Kidney tubule cell (primary cell): ENCODE measurements around the gene DIPK1C.

Source experiments
- DNase-seq: peaks from one replicate; pipeline ENCODE4 v3.0.0-alpha.2; 2018; ENCODE audit warnings: low spot score

The DIPK1C gene

DNA sequence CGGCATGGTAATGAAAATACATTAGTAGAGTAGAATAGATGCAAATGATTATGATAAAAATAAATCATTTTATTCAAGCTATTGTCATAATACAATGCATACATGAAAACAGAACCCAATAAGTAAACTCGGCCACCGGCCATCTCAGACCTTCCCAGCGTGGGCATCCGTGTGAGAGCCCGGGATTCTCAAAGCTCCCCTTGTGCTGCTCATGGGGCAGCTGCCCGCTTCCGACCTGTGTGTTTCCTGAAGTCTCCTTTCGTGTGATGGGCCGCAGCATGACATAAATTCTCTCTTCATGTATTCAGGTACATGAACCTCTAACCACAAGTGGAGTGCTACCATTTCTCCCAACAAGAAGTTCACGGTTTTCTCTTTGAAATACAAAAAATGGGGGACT lies 25.6 kb upstream of the DIPK1C start:
- no peak for DNase-seq

DNA sequence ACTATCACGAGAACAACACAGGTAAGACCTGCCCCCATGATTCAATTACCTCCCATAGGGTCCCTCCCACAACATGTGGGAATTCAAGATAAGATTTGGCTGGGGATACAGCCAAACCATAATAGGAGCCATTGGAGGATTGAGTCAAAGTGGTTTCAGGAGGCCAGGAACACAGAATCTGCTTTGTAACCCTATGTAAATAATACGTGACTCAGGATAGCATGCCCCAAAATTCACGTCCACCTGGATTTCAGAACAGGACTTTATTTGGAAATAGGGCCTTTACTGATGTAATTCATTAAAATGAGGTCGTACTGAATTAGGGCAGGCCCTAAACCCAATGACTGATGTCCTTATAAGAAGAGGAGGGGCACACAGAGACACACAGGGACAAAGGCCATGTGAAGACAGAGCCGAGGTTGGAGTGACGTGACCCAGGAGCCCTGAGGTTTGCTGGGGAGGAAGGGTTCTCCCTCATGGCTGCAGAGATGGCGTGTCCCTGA lies 23.1 kb upstream of the DIPK1C start:
- no peak for DNase-seq

DNA sequence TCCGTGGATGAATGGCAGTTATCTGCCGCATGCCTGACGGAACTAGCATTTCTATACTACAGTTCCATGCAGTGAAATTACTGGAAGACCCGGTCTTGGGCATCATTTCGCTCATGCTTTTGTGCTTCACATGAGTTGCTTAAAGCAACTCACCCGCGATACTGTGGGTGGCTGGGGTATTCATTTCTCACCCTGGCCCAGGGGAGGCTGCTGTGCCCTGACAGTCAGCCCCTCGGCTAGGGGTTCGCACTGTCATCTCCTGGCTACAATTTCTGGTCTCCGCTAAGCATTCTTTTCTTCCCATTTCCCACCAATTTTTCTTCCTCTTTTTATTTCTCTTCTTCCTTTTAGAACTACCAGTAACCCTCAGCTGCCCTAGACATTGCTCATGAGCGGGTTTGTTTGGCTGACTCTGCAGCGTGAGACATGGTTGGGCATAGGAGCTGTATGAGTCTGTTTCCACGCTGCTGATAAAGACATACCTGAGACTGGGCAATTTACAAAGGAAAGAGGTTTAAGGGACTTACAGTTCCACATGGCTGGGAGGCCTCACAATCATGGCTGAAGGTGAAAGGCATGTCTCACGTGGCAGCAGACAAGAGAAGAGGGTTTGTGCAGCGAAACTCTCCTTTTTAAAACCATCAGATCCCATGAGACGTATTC lies 22.5 kb upstream of the DIPK1C start:
- DNase-seq, result no peak

DNA sequence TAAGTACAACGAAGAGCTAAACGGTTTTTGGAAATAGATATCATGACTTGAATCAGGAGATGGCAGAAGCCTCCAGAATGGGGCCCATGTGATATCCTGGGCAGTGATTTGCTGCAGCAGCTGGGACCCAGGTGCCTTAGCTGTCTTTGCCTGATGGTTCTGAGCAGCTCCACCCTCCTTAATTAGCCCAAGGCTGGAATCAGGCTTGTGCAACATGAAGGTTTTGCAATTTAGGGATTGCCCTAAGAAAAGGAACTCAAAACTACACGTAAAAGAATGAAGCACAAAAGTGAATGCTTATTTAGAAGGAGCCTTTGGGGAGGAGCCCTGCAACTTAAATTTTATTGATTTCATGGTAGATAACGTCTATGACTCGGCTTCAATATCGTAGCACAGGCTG lies 21.8 kb upstream of the DIPK1C start:
- no peak for DNase-seq

DNA sequence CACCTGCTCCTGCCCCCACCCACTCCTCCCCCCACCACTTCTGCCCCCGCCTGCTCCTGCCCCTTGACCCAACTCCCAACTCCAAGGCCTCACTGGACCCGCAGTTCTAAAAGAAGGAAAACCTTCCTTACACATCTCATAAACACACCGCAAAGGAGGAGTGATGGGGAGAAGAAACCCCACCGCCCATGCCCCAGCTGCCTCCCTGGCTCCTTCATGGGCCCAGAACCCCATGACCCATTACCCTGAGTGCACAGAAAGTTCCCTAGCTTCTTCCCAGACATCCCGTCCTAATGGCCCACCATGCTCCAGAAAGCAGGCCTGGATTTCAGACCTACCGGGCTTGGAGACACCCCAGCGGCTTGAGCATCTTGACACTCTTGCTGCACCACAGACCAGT lies 21.2 kb upstream of the DIPK1C start:
- DNase-seq, result no peak

DNA sequence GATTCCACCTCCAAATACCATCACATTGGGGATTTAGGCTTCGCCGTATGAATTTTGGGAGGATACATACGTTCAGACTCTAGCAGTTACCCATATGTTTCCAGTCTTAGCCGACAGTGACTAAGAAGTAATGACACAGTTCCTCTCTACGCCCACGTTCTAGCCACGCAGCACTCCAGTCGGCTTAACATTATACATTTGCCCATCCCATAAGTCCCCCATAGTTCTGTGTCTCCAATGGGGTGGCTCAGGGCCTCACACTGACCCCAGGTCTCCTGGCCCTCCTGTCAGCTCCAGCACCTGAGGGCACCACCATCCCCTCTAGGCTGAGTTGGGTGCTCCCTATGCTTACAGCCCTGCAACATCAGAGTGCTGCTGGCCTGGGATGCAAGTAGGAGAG lies 20.7 kb upstream of the DIPK1C start:
- DNase-seq, result no peak

DNA sequence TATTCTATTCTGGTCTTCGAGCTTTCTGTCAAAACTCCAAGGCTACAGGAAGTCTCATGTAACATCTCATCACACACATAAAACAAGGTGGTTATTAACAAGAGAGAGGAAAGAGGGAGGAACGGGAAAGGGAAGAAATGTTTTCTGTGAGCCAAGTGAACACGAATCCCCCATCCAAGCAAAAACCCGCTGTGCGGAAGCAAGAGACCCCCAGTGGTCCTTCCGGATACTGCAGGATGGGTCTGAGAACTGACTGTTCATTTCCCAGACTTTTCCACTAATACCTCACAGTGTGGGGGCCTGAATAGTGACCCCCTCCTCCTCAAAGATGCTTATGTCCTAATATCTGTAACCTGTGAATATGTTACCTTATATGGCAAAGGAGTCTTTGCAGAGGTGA lies 19.0 kb upstream of the DIPK1C start:
- no peak for DNase-seq

DNA sequence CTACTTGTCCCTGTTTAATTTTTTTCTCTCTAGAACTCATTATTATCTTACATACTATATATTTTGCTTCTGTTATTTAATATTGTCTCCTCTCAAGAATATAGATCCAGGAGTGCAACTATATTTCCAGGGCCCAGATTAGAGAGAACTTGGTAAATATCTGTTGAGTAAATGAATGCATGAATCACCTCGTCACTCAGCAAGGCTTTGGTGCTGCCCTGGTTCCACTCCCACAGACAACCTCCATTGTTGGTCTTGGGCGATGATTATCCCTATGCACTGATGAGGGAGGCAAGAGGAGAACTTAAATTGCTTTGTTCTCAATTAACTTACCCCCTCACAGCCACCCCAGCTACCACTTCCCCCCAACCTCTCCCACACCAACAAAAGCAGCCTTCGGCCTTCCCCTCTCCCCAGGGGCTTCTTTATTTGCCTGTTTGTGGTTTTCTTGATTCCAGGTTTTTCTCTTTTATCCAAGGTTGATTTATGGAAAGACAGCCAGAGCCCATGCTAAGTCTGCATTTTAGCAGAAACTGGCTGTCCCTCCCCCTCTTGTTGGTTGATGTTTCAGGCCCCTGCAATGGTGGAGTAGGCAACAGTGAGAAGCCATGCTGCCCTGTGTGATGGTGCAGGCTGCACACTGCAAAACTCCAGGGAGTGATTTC lies 17.0 kb upstream of the DIPK1C start:
- no peak for DNase-seq

DNA sequence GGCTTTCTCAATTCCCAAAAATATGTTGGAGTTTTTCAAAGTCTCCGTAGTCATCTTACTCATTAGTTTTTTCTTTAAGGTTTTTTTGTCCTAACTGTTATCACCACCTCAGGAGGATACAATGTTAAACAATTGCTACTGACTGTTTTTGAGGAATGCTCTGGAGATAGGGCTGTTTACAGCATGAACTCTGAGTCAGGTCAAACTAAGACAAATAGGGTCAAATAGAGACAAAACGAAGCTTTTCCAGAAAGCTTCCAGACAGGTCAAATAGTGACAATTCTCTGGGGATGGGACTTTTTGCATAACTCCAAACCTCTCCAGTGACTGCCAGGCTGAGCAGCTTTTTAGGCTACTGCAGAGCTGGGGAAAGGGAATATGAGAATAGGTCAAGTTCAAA lies 15.2 kb upstream of the DIPK1C start:
- DNase-seq, result no peak

DNA sequence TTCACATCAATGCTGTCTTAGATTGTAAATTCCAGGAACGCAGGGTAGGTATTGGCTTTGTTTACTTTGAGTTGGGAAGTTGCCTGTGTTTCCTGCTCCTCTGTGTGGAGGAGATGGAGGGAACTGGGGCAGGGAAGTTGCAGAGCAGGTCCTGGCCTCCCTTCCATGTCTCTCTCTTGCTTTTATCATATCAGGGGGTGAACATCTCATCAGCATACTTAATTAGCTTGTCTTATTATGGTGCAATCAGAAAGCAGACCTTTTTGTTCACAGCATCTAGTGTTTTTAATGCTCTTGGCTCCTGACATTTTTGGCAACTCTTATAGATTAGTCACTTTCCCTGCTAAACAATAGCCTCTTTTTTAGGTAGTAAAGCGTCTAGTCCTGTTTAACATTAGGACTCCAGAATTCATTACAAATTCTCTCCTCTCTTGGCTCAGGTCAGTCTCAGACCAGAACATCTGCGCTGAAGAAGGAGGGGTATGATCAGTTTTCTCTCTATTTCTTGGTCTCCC lies 11.5 kb upstream of the DIPK1C start:
- peak; percentile 31 for DNase-seq

DNA sequence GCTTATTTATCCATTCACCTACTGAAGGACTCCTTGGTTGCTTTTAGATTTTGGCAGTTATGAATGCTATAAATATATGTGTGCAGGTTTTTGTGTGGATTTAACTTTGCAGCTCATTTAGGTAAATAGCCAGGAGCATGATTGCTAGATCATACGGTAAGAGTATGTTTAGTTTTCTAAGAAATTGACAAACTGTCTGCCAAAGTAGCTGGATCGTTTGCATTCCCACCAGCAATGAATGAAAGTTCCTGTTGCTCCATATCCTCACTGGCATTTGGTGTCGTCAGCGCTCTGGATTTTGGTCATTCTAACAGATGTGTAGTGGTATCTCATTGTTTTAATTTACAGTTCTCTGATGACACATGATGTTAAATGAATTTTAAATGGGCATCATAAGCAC lies 8.7 kb upstream of the DIPK1C start:
- no peak for DNase-seq

DNA sequence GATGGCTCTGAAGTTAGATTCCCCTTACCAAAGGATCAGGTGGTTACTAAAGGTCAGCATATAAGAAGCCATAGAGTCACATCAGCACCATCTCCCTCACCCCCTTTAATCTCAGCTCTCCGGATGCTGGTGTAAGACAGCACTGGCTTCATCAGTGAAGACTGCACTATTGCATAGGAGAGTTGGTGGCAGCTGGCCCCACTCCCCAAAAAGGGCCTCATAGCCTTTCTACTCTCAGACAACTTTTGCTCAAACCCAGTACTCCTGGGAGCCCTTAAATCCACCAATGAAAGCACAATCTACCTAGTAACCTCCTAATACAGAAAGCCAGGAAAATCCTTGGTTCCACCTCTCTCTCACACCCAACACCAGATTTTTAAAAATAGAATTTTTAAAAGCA lies 6.9 kb upstream of the DIPK1C start:
- no peak for DNase-seq

DNA sequence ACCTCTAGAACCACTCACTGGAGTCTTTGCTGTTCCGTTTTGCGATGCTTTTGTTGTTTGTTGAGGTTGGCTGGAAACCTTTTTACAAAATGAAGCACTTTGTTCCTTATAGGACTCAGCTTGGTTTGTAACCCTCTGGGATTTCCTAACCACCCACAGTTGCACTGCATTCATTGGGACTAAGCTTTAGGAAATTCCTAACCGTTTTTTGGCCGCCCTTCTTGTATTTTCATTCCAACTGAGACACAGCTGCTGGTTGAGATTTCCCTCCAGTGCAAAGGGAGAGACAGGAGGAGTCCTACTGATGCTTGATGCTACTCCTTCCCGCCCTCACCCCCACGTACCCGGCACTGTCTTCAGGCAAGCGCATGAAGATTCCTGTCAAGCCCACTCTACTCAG lies 6.1 kb upstream of the DIPK1C start:
- DNase-seq, result no peak

DNA sequence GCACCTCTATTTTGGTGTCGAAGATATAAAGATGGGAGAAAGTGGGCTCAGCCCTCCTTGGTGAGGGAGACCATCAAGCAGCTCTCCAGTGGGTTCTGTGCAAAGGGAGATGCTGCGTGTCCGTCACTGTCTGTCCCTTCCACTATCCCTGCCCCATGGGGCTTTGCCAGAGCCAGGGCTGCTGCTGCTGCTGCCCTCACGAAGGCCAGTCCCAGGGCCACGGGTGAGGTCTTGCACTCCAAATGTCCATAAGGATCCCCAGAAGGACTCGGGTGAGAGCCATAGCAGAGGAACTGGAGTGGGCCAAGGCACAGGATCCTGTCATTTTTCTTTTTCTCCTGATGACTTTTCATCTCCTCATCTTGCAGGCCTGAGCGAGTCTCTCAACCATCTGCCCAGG lies 3.7 kb upstream of the DIPK1C start:
- DNase-seq, result no peak

DNA sequence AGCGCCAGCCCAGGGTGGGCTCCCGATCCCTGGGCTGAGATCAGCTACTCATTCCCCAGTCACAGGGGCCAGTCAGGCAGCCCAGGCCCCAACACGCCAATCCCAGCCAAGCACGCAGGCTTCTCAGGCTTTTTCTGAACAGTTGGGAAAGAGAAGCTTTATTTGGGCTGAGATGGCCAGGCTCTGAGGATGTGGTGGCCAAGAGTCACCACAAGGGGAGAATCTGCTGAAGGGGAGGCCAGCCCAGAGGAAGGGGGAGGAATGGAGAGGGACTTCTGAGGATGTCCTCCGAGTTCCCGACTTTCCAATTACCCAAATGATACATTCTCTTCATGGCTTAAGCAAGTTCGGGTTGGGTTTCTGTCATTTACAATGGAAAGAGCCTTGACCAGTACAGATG lies 2.8 kb upstream of the DIPK1C start:
- DNase-seq, result no peak

DNA sequence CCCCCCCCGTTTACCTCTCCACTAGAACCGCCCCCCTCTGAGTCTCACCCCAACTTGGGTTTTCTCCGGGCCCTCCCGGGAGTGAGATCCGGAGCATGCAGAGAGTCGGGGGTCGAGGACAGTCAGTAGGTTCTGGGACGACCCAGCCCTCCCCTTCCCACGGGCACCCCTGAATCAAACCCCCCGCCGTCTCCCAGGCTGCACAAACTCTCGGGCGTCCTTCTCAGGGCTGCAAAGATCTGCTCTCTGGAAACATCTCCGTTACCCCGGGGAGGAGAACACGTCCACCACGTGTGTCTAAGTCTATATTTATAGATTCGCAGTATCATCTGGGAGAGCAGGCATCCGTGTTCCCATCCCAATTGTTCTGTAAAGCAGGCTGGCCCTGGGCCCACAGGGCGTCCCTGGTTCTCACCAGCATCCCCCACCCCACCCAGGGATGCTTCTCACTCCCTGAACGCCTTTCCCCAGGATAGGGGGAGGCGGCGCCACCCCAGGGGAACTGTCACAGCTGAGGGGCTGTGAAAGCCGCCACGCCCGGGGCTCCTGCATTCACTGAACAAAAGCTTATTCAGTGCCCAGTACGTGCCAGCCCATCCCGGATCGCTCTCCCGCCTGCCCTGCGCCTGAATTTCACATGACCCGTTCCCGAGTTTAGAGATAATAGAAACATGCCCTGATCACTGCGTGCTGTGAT lies 765 bp upstream of the DIPK1C start:
- DNase-seq, result no peak

DNA sequence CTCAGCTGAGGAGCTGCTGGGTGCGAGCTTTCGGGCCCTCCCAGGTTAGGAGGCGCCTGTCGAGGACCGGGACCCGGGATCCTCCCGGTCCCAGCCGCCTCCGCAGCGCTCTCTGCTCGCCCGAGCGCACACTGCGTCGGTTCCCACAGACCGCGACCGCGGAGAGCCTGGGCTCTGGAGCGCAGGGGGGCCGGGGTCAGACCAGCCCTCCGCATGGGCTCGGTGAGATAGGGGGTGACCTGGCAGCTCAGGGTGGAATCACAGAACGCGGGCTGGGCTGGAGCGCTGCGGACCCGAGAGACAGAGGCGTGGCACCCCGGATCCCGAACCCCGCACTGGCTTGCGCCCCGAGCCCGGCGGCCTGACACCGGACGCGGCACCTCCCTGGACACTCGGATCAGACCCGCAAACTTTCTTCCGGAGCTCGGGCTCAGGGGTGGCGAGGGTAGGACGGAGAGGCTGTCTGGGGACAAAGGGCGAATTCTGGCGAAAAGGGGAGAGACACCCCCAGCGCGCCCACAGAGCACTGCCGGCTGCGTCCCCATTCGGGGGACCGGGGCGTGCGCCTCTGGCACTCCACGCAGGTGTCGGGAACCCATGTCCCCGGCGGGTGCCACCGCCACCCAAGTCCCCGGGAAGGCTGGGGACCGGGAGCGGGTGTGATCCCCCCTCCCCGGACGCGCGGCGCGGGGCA lies 612 bp downstream of the DIPK1C start:
- DNase-seq, result no peak

DNA sequence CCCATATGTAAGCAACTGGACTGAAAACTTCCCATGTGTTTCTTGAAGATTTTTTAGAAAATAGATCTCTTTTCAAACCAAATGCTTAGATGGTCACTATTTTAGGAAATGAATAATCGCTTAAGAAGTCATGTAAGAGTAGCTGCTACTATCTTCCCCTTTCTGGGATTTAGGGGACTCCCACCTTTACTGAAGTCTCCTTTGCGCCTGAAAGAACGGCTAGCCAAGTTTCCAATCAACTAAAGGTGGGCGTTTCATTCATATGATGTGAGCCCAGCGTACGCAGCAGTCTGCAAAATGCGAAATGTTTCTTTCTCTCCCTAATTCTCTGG lies 1.1 kb downstream of the DIPK1C start:
- no peak for DNase-seq

DNA sequence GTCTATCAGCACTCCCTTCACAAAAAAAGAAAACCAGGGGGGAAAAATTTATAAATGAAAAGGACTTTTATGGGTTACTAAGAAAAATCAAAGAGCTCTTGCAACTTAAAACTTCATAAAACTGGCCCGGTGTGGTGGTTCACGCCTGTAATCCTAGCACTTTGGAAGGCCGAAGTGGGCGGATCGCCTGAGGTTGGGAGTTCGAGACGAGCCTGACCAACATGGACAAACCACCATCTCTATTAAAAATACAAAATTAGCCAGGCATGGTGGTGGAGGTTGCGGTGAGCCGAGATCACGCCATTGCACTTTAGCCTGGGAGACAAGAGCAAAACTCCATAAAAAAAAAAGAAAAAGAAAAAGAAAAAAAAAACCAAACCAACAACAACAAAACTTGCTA lies 1.7 kb downstream of the DIPK1C start:
- no peak for DNase-seq

DNA sequence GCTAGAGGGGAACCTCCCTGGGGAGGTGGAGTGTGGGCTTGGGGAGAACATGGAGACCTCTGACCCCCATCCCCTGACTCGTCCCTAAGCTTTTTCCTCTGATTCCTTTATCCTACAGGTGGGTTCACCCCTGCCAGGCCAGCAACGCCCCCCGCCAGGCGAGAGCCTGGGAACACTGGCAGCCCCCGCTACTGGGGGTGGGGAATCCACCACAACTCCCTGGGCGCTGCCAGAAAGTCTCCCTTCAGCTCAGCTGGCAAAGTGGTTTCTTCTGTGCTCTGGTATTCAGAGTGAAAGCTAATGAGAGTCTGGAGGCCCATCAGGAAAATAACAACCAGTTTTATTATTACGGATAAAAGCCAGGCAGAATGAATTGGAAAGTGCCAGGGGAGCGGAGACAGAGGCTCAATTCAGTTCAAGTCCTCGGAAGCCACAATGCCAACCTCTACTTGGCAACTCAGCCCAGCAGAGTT lies 2.8 kb downstream of the DIPK1C start:
- no peak for DNase-seq

DNA sequence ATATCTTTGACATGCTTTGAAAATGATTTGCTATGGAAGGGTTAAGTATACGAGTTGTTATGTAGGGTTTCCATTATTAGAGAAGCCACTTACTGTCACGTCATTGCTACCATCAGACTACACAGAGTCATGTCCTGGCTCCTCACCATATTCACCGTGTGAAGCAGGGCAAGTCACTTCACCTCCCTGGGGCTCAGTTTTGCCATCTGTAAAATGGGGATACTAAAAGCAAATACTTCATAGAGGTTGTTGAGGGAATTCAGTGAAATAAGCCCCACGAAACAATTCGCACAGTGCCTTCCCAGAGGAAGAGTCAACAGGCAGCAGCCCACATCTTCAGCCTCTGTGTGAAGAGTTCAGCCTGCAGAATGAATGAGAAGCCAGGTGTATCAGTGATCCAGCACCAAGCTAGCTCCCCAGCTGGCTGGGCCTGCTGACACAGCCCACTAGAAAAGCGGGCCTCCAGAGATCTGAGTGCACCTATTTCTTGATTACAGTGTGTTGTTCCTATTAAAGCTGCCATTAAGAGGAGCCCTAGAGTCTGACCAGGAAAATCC lies 3.4 kb downstream of the DIPK1C start:
- DNase-seq, result no peak

DNA sequence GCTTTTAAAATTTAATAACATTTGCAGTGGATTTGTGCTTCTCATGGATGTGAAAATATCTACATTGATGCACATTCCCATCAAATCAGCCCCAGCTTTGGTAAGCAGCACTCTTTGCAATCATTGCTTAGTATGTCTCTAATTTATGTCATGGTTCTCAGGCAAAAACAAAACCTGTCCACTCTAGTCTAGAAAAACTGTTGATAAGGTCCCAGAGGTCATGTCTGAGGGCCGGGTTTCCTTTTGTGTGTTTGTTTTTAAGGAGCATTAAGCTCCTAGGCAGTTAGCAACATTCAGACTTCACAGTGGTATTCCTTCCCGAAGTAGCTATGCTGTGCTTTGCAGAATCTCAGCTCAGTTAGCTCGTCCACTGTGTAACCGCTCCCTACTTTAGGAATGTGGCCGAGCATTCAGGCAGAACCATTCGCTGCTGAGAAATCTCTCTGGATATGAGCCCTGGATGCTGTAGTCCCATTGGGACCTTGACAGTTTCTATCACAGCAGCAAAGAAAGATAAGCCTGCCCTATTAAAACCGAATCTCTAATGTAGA lies 4.0 kb downstream of the DIPK1C start:
- DNase-seq, result peak; percentile 67
